ENCODE results near the gene MYL6.
A peak's percentile ranks its signal among the peaks of the same experiment; 100 is the strongest.

The MYL6 gene

GRCh38 chr12:56152132-56152755 lies 5.9 kb upstream of the MYL6 start, which contains the start of gene MYL6B (continued):
- peak; percentile 93 for TF ChIP-seq ZBTB17 (tag by site-specific recombination; IDR thresholded peaks at IDR 0.05)
- TF ChIP-seq ZFHX2 (tag by site-specific recombination; conservative IDR thresholded peaks at IDR 0.05), result peak; percentile 63
- 0 out of 2 replicates have a peak, but pooled peaks have one; percentile 23 for TF ChIP-seq ZNF623 (tag by site-specific recombination; IDR thresholded peaks at IDR 0.05)
- peak; percentile 83 for TF ChIP-seq ZBTB20 (tag by site-specific recombination; IDR thresholded peaks at IDR 0.05)
- TF ChIP-seq ZNF639 (tag by site-specific recombination; IDR thresholded peaks at IDR 0.05), result peak; percentile 76
- TF ChIP-seq, protein P1, sequence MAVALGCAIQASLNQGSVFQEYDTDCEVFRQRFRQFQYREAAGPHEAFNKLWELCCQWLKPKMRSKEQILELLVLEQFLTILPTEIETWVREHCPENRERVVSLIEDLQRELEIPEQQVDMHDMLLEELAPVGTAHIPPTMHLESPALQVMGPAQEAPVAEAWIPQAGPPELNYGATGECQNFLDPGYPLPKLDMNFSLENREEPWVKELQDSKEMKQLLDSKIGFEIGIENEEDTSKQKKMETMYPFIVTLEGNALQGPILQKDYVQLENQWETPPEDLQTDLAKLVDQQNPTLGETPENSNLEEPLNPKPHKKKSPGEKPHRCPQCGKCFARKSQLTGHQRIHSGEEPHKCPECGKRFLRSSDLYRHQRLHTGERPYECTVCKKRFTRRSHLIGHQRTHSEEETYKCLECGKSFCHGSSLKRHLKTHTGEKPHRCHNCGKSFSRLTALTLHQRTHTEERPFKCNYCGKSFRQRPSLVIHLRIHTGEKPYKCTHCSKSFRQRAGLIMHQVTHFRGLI (tag by site-specific recombination; IDR thresholded peaks at IDR 0.05), result 0 out of 2 replicates have a peak, but pooled peaks have one; percentile 27
- TF ChIP-seq ZNF654 (tag by site-specific recombination; IDR thresholded peaks at IDR 0.05; ENCODE audit: low read depth), result peak; percentile 12; the same call in 1 of the 2 replicates
- TF ChIP-seq ZBTB10 (tag by site-specific recombination; IDR thresholded peaks at IDR 0.05), result peak; percentile 97
- TF ChIP-seq ZBTB11 (tag by site-specific recombination; conservative IDR thresholded peaks at IDR 0.05; ENCODE audit: low read depth), result peak; percentile 84
- no peak for TF ChIP-seq ZNF19 (tag by site-specific recombination; IDR thresholded peaks at IDR 0.05; ENCODE audit: low read depth)
- no peak for TF ChIP-seq ZNF16 (tag by site-specific recombination; IDR thresholded peaks at IDR 0.05; ENCODE audit: low read depth)
- TF ChIP-seq, protein P2, sequence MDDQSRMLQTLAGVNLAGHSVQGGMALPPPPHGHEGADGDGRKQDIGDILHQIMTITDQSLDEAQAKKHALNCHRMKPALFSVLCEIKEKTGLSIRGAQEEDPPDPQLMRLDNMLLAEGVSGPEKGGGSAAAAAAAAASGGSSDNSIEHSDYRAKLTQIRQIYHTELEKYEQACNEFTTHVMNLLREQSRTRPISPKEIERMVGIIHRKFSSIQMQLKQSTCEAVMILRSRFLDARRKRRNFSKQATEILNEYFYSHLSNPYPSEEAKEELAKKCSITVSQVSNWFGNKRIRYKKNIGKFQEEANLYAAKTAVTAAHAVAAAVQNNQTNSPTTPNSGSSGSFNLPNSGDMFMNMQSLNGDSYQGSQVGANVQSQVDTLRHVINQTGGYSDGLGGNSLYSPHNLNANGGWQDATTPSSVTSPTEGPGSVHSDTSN (CRISPR knock-in tag; IDR thresholded peaks at IDR 0.05), result 0 out of 2 replicates have a peak, but pooled peaks have one; percentile 33
- peak; percentile 56; the same call in 1 of the 2 replicates for TF ChIP-seq BCL11B (tag by site-specific recombination; IDR thresholded peaks at IDR 0.05; ENCODE audit: low read depth)
- TF ChIP-seq PRDM10 (tag by site-specific recombination; IDR thresholded peaks at IDR 0.05), result peak; percentile 70
- TF ChIP-seq ZNF747 (tag by site-specific recombination; IDR thresholded peaks at IDR 0.05), result no peak
- no peak for TF ChIP-seq BCL11A (tag by site-specific recombination; IDR thresholded peaks at IDR 0.05; ENCODE audit: low read depth)
- peak; percentile 32; the same call in 1 of the 2 replicates for TF ChIP-seq ZSCAN30 (tag by site-specific recombination; IDR thresholded peaks at IDR 0.05)
- TF ChIP-seq KLF1 (tag by site-specific recombination; IDR thresholded peaks at IDR 0.05), result peak; percentile 78
- TF ChIP-seq, protein P3, sequence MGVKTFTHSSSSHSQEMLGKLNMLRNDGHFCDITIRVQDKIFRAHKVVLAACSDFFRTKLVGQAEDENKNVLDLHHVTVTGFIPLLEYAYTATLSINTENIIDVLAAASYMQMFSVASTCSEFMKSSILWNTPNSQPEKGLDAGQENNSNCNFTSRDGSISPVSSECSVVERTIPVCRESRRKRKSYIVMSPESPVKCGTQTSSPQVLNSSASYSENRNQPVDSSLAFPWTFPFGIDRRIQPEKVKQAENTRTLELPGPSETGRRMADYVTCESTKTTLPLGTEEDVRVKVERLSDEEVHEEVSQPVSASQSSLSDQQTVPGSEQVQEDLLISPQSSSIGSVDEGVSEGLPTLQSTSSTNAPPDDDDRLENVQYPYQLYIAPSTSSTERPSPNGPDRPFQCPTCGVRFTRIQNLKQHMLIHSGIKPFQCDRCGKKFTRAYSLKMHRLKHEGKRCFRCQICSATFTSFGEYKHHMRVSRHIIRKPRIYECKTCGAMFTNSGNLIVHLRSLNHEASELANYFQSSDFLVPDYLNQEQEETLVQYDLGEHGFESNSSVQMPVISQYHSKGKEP (tag by site-specific recombination; IDR thresholded peaks at IDR 0.05), result peak; percentile 74; the same call in 1 of the 2 replicates
- 0 out of 2 replicates have a peak, but pooled peaks have one; percentile 8 for TF ChIP-seq FEZF1 (tag by site-specific recombination; IDR thresholded peaks at IDR 0.05)
- peak; percentile 98 for TF ChIP-seq ZNF76 (tag by site-specific recombination; IDR thresholded peaks at IDR 0.05; ENCODE audit: borderline replicate concordance, low read depth)
- TF ChIP-seq YY1 (tag by site-specific recombination; IDR thresholded peaks at IDR 0.05), result peak; percentile 78
- peak; percentile 95 for TF ChIP-seq KLF16 (tag by site-specific recombination; IDR thresholded peaks at IDR 0.05)
